GM12878 (cell line): ENCODE data around the gene MRPL21. TPM values are rescaled to one million over a fixed set of nuclear protein-coding genes. Genes with fewer than 3 reads are reported as not detected.

Experiments
- ATAC-seq: fragments of 200-7000 bp; cut with Tn5 transposase; 3 replicates; pipeline ENCODE4 v1.9.1; 2020; ENCODE audit warnings: mild to moderate bottlenecking, moderate library complexity
- BruUV-seq: library from RNA; stranded (reverse); fragments of 400-500 nt; replicated peaks from 2 replicates; lab custom pipeline; 2021; lab: Mats Ljungman, UMichigan
- CTCF ChIA-PET: fragments of 300-600 bp; sonication (Branson Sonifier 250); formaldehyde crosslinking; extraction: SDS; loops from one replicate; lab custom pipeline; 2021; ENCODE audit warnings: inconsistent platforms; lab: Yijun Ruan, JAX
- POLR2A ChIA-PET: fragments of 350-600 bp; formaldehyde crosslinking; extraction: SDS; loops from one replicate; lab custom pipeline; 2021; ENCODE audit warnings: inconsistent platforms; lab: Charles Lee
- RAD21 ChIA-PET: fragments of 300-600 bp; sonication (Branson Sonifier 250); formaldehyde crosslinking; loops from one replicate; lab custom pipeline; 2023; ENCODE audit warnings: antibody characterized with exemption; ENCODE audit not compliant: unreplicated experiment; lab: Charles Lee
- SMC1A ChIA-PET: fragments of 300-600 bp; sonication (Branson Sonifier 250); formaldehyde crosslinking; loops from one replicate; lab custom pipeline; 2023; ENCODE audit not compliant: unreplicated experiment, uncharacterized antibody; lab: Charles Lee
- DNase-seq: peaks from one replicate; pipeline ENCODE4 v3.0.0-alpha.2; 2011; ENCODE audit warnings: low read depth, low spot score
- FAIRE-seq: peaks from 3 replicates; lab custom pipeline; 2011; peaks lifted over from hg19 to GRCh38; lab: Jason Lieb, UNC
- H2AFZ ChIP-seq: 2 replicates; pipeline ENCODE4 v1.6.0; 2011; ENCODE audit warnings: low read depth, low read length, control low read depth; ENCODE audit not compliant: control insufficient read depth
- H3K27ac ChIP-seq: 2 replicates; pipeline ENCODE4 v1.5.1; 2011; ENCODE audit warnings: control low read depth; ENCODE audit not compliant: control insufficient read depth, insufficient read depth
- H3K27me3 ChIP-seq, 2 experiments: replicated peaks in 1 of 2; 2 replicates each; pipeline versions ENCODE4 v1.6.0 to v1.6.1; 2011; ENCODE audit warnings: low read length in 1 of 2; ENCODE audit not compliant: control insufficient read depth in 2 of 2, insufficient read depth in 2 of 2
- H3K36me3 ChIP-seq, 2 experiments: 2 replicates each; pipeline ENCODE4 v1.5.1; 2011; ENCODE audit warnings: low read length in 1 of 2; ENCODE audit not compliant: control insufficient read depth in 2 of 2, insufficient read depth in 2 of 2
- H3K4me1 ChIP-seq: 2 replicates; pipeline ENCODE4 v1.6.1; 2011; ENCODE audit warnings: mild to moderate bottlenecking, low read length, moderate library complexity, mixed read lengths; ENCODE audit not compliant: control insufficient read depth, insufficient read depth
- H3K4me2 ChIP-seq: 2 replicates; pipeline ENCODE4 v1.6.0; 2011; ENCODE audit warnings: control low read depth; ENCODE audit not compliant: control insufficient read depth, insufficient read depth
- H3K4me3 ChIP-seq: fragments of 200-600 bp; sonication (generic); 2 replicates; pipeline ENCODE4 v1.5.1; 2016
- H3K79me2 ChIP-seq: 2 replicates; pipeline ENCODE4 v1.6.0; 2011; ENCODE audit warnings: low read length; ENCODE audit not compliant: control insufficient read depth, insufficient read depth
- H3K9ac ChIP-seq: 2 replicates; pipeline ENCODE4 v1.8.0; 2011; ENCODE audit warnings: low read length, control low read depth, mixed read lengths; ENCODE audit not compliant: control insufficient read depth, insufficient read depth
- H3K9me3 ChIP-seq: replicated peaks from 3 replicates; pipeline ENCODE4 v1.5.1; 2011; ENCODE audit warnings: mild to moderate bottlenecking, low read length; ENCODE audit not compliant: control insufficient read depth, insufficient read depth
- H4K20me1 ChIP-seq: 2 replicates; pipeline ENCODE4 v1.6.0; 2011; ENCODE audit not compliant: control insufficient read depth, insufficient read depth
- ATF2 ChIP-seq: IDR thresholded peaks from 2 replicates; pipeline ENCODE4 v1.6.1; 2012; ENCODE audit warnings: low read length, inconsistent platforms
- BMI1 ChIP-seq: fragments of 450-650 bp; IDR thresholded peaks from 2 replicates; pipeline ENCODE4 v1.6.1; 2016; ENCODE audit warnings: mild to moderate bottlenecking, moderate library complexity, borderline replicate concordance
- DPF2 ChIP-seq: fragments of 450-650 bp; IDR thresholded peaks from 2 replicates; pipeline ENCODE4 v1.6.1; 2017; ENCODE audit warnings: mild to moderate bottlenecking
- IRF4 ChIP-seq: IDR thresholded peaks from 2 replicates; pipeline ENCODE4 v1.6.1; 2011; ENCODE audit warnings: low read depth, low read length
- NFYA ChIP-seq: IDR thresholded peaks from 2 replicates; pipeline ENCODE4 v1.6.1; 2011; ENCODE audit warnings: low read depth, mild to moderate bottlenecking, low read length, improper control_type of control experiment, borderline replicate concordance
- POLR2AphosphoS2 ChIP-seq: IDR thresholded peaks from 2 replicates; pipeline ENCODE4 v1.6.1; 2011; ENCODE audit warnings: low read depth, mild to moderate bottlenecking, low read length, improper control_type of control experiment, moderate library complexity
- PRDM15 ChIP-seq: fragments of 450-650 bp; formaldehyde crosslinking; IDR thresholded peaks from 2 replicates; pipeline ENCODE4 v1.4.0; 2020; ENCODE audit warnings: mild to moderate bottlenecking, moderate library complexity
- SPI1 ChIP-seq: IDR thresholded peaks from 2 replicates; pipeline ENCODE4 v1.6.1; 2011; ENCODE audit warnings: low read depth, mild to moderate bottlenecking, low read length, moderate library complexity, borderline replicate concordance; ENCODE audit not compliant: insufficient read depth
- YY1 ChIP-seq: IDR thresholded peaks from 2 replicates; pipeline ENCODE4 v1.6.1; 2011; ENCODE audit warnings: low read depth, mild to moderate bottlenecking, low read length
- ZSCAN29 ChIP-seq: fragments of 450-650 bp; IDR thresholded peaks from 2 replicates; pipeline ENCODE4 v1.6.1; 2017; ENCODE audit warnings: mild to moderate bottlenecking, moderate library complexity
- WGBS: methylation state at CpG from one replicate; pipeline ENCODE4 v1.1.6; 2016; ENCODE audit warnings: low lambda C conversion rate; ENCODE audit not compliant: insufficient replicate concordance, insufficient coverage; ENCODE audit errors: missing lambda C conversion rate; 5-methylcytosine and 5-hydroxymethylcytosine counted together
- in situ Hi-C: fragments of 300-500 bp; cut with MboI; formaldehyde crosslinking; loops from 9 replicates; pipeline ENCODE4 v1.14.3; 2018; ENCODE audit warnings: mixed read lengths
- intact Hi-C: fragments of 100-400 bp; cut with micrococcal nuclease; formaldehyde crosslinking; loops from one replicate; pipeline ENCODE4 v1.14.2; 2022; ENCODE audit not compliant: unreplicated experiment
- polyA plus RNA-seq, 11 experiments: library from polyadenylated mRNA; depleted of rRNA in 4 of 11; unstranded in 6 of 11; stranded (reverse) in 5 of 11; fragments of >200 nt; fragmentation: Nextera tagmentation in 4 of 11; fragmentation: Illumina TruSeq in 1 of 11; extraction: Ambion mirVana in 4 of 11; extraction: Trizol in 1 of 11; gene quantifications; 1 replicate in 1 of 11; 2 replicates in 10 of 11; pipeline versions ENCODE4 v1.2.1 to v1.2.3, GENCODE V29; 2011 to 2016; ENCODE audit warnings: inconsistent platforms in 2 of 11, missing spikeins in 2 of 11, low read depth in 1 of 11
- total RNA-seq, 4 experiments: library from RNA; depleted of rRNA in 3 of 4; stranded (reverse); fragments of >200 nt in 3 of 4; fragmentation: Illumina TruSeq in 1 of 4; extraction: Trizol in 1 of 4; gene quantifications; 2 replicates each; pipeline versions ENCODE4 v1.2.1 to v1.2.3, GENCODE V29; 2013 to 2021
- TF ChIP-seq, protein P1 (sequence below): IDR thresholded peaks from 2 replicates; pipeline ENCODE4 v1.6.1; 2011; ENCODE audit warnings: borderline replicate concordance, low read depth, mild to moderate bottlenecking, moderate library complexity, low read length; ENCODE audit not compliant: insufficient read depth, poor library complexity, severe bottlenecking

The MRPL21 gene
- total and polyA plus RNA-seq, 10 of the 15 experiments (the other 5 are each of a cell fraction or from before 2014, with no cell fraction given): 86.6 to 283 (median 130) TPM

DNA sequence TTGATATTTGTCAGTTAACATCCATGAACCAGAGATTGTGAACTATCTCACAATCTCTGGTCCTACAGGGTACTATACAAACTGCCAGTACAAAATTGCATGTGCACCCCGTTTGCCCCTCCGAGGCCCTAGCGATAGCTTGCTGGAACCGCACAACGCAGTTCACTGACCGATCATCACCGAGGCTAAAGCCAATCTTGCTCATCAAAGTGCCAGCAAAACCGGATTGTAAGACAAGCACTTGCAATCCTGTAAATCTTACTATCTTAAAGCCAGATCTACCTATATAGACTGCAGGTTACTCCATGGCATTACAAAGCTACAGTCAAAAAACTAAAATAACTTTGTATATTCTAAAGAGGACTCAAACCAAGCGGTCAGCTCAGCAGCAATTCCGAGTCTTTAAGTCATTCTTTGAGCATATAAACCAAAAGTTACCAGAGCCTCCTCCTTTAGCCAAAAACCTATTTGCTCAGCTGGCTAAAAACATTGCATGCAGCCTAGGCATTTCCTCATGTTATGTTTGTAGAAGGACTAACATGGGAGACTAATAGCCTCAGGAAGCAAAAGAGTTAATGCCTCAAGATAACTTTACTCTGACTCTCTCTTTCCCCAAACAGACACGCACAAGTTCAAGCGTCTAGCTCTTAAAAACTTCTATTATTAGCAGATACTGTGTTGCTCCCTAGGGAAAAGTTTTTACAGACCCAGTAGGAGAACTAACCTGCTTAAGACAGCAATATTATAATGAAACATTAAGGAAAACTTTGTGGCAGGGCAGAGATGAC lies 31.2 kb downstream of the MRPL21 start (continued):
- TF ChIP-seq, protein P1, sequence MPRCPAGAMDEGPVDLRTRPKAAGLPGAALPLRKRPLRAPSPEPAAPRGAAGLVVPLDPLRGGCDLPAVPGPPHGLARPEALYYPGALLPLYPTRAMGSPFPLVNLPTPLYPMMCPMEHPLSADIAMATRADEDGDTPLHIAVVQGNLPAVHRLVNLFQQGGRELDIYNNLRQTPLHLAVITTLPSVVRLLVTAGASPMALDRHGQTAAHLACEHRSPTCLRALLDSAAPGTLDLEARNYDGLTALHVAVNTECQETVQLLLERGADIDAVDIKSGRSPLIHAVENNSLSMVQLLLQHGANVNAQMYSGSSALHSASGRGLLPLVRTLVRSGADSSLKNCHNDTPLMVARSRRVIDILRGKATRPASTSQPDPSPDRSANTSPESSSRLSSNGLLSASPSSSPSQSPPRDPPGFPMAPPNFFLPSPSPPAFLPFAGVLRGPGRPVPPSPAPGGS: peak; percentile 93

DNA sequence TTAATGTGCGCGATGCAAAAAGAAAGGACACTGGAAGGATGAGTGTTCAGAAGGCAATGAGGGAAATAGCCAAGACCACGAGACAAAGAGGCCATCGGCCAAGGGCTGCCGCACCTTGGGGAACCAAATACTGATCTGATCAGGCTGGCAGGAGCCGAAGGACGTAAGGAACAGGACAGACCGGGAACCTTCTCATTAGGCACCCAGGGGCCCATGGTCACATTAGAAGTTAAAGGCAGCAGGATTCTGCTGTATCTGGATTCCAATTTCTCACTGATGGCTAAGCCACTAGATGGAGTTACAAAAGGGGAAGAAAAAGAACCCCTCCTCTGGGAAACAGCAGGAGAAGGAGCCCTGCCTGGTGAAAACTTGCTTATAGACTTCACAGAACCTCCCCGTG lies 33.2 kb downstream of the MRPL21 start:
- ATAC-seq: no peak
- no peak for FAIRE-seq
- Histone ChIP-seq H3K79me2 (no peaks in the 10 kb centered on the region), H3K4me2 (peak overlapping the region; percentile 75), H3K27me3 (no peaks in the 10 kb centered on the region), H3K9me3 (no peaks in the 10 kb centered on the region), H3K27ac (no peak overlapping the region), H3K36me3 (no peaks in the 10 kb centered on the region), H4K20me1 (no peaks in the 10 kb centered on the region), H2AFZ (peak overlapping the region; percentile 29; the same call in 1 of the 2 replicates), H3K4me3 (no peak overlapping the region), H3K4me1 (no peaks in the 10 kb centered on the region; the same call in 1 of the 2 replicates), H3K9ac (no peak overlapping the region)
- SMC1A ChIA-PET: no interaction called here
- intact Hi-C loops: no loop called here
- no TSS peak for BruUV-seq
- in situ Hi-C loops: no loop called here
- POLR2A ChIA-PET: no interaction called here
- DNase-seq: no peak
- CTCF ChIA-PET: interaction anchor here (1.6 kb wide), 1 partner anchor 27 kb away, joined by 3 read pairs; no protein-coding TSS in a partner anchor
- RAD21 ChIA-PET: interaction anchor here (0.7 kb wide), 1 partner anchor 826 kb away, joined by 3 read pairs; no protein-coding TSS in a partner anchor
- WGBS: 33% methylated on average over 8 of the region's 9 CpGs
- TF ChIP-seq DPF2: no peak
- TF ChIP-seq PRDM15 (CRISPR knock-in tag): no peak
- TF ChIP-seq ATF2: no peak
- no peak for TF ChIP-seq SPI1
- no peak for TF ChIP-seq NFYA
- no peak for TF ChIP-seq POLR2AphosphoS2
- no peak for TF ChIP-seq YY1
- no peak for TF ChIP-seq BMI1
- TF ChIP-seq ZSCAN29: no peak
- TF ChIP-seq IRF4: no peak
